Nephron progenitor cell (in vitro differentiated cells): ENCODE data around the gene OVCH2.

ENCODE experiments used
- DNase-seq: peaks from one replicate; pipeline ENCODE4 v3.0.0; 2021
- H3K27ac Mint-ChIP-seq: 2 replicates; pipeline ENCODE4 v1.8.0; 2021; ENCODE audit warnings: mild to moderate bottlenecking, moderate library complexity, mixed read lengths
- H3K27me3 Mint-ChIP-seq: 2 replicates; pipeline ENCODE4 v1.8.0; 2021; ENCODE audit warnings: mild to moderate bottlenecking, low read depth, mixed read lengths; ENCODE audit not compliant: poor library complexity
- H3K36me3 Mint-ChIP-seq: 2 replicates; pipeline ENCODE4 v1.8.0; 2021; ENCODE audit warnings: low read depth, mixed read lengths
- H3K4me1 Mint-ChIP-seq: 2 replicates; pipeline ENCODE4 v1.8.0; 2021; ENCODE audit warnings: mixed read lengths
- H3K4me3 Mint-ChIP-seq: 2 replicates; pipeline ENCODE4 v1.8.0; 2021; ENCODE audit warnings: mild to moderate bottlenecking, moderate library complexity, mixed read lengths
- H3K9me3 Mint-ChIP-seq: 2 replicates; pipeline ENCODE4 v1.8.0; 2021; ENCODE audit warnings: mild to moderate bottlenecking, moderate library complexity, mixed read lengths
- TF ChIP-seq, protein P1 (sequence below): fragments of 200-600 bp; sonication (generic); IDR thresholded peaks from 2 replicates; pipeline ENCODE4 v1.5.0; 2021; ENCODE audit warnings: antibody characterized with exemption

OVCH2 gene

DNA sequence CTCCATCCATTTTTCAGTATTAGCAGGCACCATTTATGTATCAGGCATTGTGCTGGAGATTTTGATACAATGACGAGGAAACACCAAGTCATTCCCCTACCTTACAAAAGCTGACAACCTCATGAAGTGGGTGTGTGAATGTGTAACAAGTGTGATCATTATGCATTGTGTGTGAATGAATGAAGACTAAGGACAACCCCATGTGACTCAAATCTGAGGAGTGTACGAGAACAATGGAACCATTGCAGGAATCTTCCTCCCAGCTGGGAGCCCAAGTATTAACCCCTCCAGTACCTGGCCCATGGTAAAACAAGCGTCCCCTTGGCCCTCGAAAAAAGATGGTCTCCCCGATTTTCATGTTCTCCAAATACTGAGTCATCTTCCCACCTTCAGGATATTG is 37.4 kb downstream of the OVCH2 start:
- H3K4me1 Mint-ChIP-seq, result peaks cover 46% of the 10 kb centered on the region
- TF ChIP-seq, protein P1, sequence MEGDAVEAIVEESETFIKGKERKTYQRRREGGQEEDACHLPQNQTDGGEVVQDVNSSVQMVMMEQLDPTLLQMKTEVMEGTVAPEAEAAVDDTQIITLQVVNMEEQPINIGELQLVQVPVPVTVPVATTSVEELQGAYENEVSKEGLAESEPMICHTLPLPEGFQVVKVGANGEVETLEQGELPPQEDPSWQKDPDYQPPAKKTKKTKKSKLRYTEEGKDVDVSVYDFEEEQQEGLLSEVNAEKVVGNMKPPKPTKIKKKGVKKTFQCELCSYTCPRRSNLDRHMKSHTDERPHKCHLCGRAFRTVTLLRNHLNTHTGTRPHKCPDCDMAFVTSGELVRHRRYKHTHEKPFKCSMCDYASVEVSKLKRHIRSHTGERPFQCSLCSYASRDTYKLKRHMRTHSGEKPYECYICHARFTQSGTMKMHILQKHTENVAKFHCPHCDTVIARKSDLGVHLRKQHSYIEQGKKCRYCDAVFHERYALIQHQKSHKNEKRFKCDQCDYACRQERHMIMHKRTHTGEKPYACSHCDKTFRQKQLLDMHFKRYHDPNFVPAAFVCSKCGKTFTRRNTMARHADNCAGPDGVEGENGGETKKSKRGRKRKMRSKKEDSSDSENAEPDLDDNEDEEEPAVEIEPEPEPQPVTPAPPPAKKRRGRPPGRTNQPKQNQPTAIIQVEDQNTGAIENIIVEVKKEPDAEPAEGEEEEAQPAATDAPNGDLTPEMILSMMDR, result no peak
- peaks cover 13% of the 10 kb centered on the region for H3K9me3 Mint-ChIP-seq
- no peak overlapping the region for H3K4me3 Mint-ChIP-seq
- no peak overlapping the region for H3K27ac Mint-ChIP-seq
- peaks cover under 1% of the 10 kb centered on the region for H3K27me3 Mint-ChIP-seq
- H3K36me3 Mint-ChIP-seq, result peaks cover 30% of the 10 kb centered on the region
- DNase-seq, result no peak

DNA sequence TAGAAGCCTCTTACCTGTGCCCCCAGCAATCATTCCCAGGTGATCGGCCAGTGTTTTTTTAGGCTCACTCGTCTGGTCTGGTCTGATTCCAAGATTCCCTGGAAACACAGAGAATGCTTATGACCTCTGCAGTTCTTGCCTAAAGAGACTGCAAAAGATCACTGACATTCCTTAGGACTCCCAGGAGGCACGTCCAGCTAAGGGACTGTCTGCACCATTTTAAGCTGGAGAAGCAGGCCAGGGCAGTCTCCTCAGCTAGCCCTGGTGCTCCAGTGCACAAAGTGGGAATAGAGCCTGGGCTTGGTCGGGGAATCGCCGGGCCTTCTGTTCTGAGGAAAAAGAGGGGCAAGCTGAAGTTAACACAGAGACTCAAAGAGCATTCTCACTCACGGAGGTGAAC is 37.8 kb downstream of the OVCH2 start:
- Mint-ChIP-seq H3K9me3 (peaks cover 17% of the 10 kb centered on the region), H3K4me3 (no peak overlapping the region), H3K27ac (no peak overlapping the region), H3K36me3 (peaks cover 35% of the 10 kb centered on the region), H3K4me1 (peaks cover 45% of the 10 kb centered on the region), H3K27me3 (no peaks in the 10 kb centered on the region)
- DNase-seq, result no peak
- TF ChIP-seq, protein P1, result no peak

DNA sequence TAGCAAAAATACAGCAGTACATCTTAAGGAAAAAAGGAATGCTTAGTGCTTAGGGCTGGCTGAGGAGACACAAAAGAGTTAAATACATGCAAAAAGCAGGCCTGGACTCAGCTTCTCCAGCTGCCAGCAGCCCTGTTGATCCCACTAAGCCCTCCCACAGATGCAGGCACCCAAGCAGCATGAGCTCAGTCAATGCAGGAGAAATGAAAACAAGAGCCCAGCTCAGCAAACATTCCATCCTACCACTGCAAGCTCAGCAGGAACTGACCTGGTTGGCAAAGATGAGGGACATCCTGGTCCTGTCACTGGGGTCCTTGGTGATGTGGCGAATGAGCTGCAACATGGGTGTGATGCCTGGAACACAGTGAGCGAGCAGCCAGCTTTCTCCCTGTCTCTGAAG is 38.8 kb downstream of the OVCH2 start:
- TF ChIP-seq, protein P1, result no peak
- DNase-seq, result no peak
- Mint-ChIP-seq H3K9me3 (peaks cover 22% of the 10 kb centered on the region), H3K36me3 (peaks cover 41% of the 10 kb centered on the region), H3K4me1 (peaks cover 39% of the 10 kb centered on the region), H3K4me3 (no peak overlapping the region), H3K27me3 (no peaks in the 10 kb centered on the region), H3K27ac (peak overlapping the region; percentile 12)

DNA sequence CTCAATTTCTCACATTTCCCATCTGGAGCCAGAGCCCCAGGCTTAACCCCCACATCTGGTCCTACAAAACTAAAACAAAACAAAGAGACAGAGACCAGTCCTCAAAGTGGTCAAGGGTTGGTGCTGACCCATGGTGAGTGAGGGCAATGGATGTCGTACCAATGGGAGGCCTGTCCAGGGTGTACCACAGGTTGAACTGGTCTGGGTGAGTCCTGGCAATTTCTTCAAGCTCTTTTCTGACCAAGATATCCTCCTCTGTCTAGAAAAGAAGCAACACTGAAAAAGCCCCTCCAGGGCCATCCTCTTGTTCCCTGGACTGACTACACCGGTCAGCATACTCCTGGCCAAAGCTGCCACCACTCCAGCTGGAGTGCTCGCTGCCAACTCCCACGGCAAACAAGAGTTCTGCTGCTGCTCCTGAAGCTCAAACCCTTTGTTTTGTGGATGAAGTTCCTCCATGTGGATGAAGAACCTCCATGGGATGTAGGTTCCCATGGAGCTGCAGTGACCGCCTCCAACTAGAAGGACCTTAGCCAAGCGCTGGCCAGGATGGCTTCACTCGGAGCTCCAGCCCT is 39.9 kb downstream of the OVCH2 start:
- H3K27me3 Mint-ChIP-seq, result peaks cover under 1% of the 10 kb centered on the region
- no peak for DNase-seq
- H3K27ac Mint-ChIP-seq, result no peak overlapping the region
- H3K9me3 Mint-ChIP-seq, result peaks cover 28% of the 10 kb centered on the region
- no peak overlapping the region for H3K4me3 Mint-ChIP-seq
- TF ChIP-seq, protein P1, result no peak
- peaks cover 46% of the 10 kb centered on the region for H3K36me3 Mint-ChIP-seq
- H3K4me1 Mint-ChIP-seq, result peaks cover 28% of the 10 kb centered on the region

DNA sequence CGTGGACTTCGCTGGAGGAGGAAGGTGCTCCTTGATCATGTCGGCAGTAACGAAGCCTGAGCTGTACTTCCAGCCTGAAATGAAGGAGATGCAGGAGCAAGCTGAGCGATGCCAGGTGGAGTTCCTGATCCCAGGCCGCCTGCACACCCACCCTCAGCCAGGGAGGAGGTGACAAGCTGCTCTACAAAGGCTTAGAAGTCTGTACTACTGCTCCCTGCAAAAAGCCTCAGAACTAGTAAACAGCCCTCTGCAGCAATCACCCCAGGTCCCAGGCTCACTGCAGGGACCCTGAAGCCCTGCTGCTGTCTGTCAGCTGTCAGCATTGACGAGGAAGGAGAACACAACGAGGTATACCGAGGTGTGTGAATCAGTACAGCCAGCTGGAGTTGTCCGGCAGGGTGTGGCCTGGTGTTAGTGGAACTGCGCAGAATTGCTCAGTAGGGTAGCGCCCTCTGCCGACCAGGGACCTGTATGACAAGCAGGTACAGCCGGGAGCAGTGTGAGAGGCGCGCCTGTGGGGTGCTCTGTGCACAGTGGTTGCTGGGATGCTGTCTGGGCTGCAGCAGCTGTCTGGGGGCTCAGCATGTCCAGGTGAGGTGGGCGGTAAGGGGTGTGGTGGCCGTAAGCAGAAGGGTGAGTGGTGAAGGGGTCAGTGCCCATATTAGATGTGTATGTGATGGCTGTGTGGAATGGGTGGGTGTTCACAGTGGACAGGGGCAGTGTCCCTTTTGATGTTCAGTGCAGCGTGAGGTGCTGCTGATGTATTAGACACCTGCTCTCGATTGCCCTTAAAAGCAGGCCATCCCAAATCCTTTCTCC is 40.6 kb downstream of the OVCH2 start:
- TF ChIP-seq, protein P1, result peak; percentile 70
- Mint-ChIP-seq H3K27me3 (peaks cover 4% of the 10 kb centered on the region), H3K27ac (no peak overlapping the region), H3K4me1 (peaks cover 23% of the 10 kb centered on the region), H3K9me3 (peaks cover 32% of the 10 kb centered on the region), H3K36me3 (peaks cover 53% of the 10 kb centered on the region), H3K4me3 (no peak overlapping the region)
- peak; percentile 83 for DNase-seq
